CD4-positive, alpha-beta T cell treated with Interferon alpha-2 for 1 hour (primary cell): ENCODE data around the gene RND1.
A peak's percentile ranks its signal among the peaks of the same experiment; 100 is the strongest.
"Not testable (repeated sequence)": the region's sequence is repeated elsewhere in the genome, so short reads cannot be mapped to it uniquely, and the experiment has no call there.

Experiments used
- DNase-seq, 2 donors: peaks; one replicate each; pipeline ENCODE4 v3.0.0-alpha.2; 2020 to 2022

The RND1 gene

GRCh38 chr12:48865281-48866051 is at the start of gene RND1:
Gene RND1, minus strand, starts transcription at chr12:48865870. Its CDS starts 103 bp downstream, at chr12:48865767.
- DNase-seq: peak; percentile 86 to 92

- no peak for DNase-seq
Measured at GRCh38 chr12:48910196-48910595, 44.5 kb upstream of the RND1 start.

- DNase-seq: not testable (repeated sequence)
Measured at GRCh38 chr12:48909698-48910097, 44.0 kb upstream of the RND1 start.

GRCh38 chr12:48907245-48907644 is 41.6 kb upstream of the RND1 start:
- DNase-seq: no peak

- peak; percentile 84 to 91 for DNase-seq
Measured at GRCh38 chr12:48903982-48904411, 38.3 kb upstream of the RND1 start.

- no peak for DNase-seq
Measured at GRCh38 chr12:48903363-48903981, 37.8 kb upstream of the RND1 start.

GRCh38 chr12:48901278-48901677 is 35.6 kb upstream of the RND1 start:
- DNase-seq: no peak

- DNase-seq: no peak
Measured at GRCh38 chr12:48899651-48900050, 34.0 kb upstream of the RND1 start.

GRCh38 chr12:48894271-48894670 is 28.6 kb upstream of the RND1 start:
- no peak for DNase-seq

- peak; percentile 70 to 81 for DNase-seq
Measured at GRCh38 chr12:48890657-48891418, 25.2 kb upstream of the RND1 start.

GRCh38 chr12:48889679-48890078 is 24.0 kb upstream of the RND1 start:
- DNase-seq: no peak

- DNase-seq: no peak
Measured at GRCh38 chr12:48883305-48884161, 17.9 kb upstream of the RND1 start.

GRCh38 chr12:48882972-48883304 is 17.3 kb upstream of the RND1 start:
- no peak for DNase-seq

- no peak for DNase-seq
Measured at GRCh38 chr12:48882315-48882687, 16.6 kb upstream of the RND1 start.

GRCh38 chr12:48881686-48882314 is 16.1 kb upstream of the RND1 start:
- no peak for DNase-seq

GRCh38 chr12:48880647-48881046 is 15.0 kb upstream of the RND1 start:
- DNase-seq: no peak

GRCh38 chr12:48878548-48878947 is 12.9 kb upstream of the RND1 start:
- DNase-seq: no peak

GRCh38 chr12:48875944-48876515 is 10.4 kb upstream of the RND1 start:
- no peak for DNase-seq

GRCh38 chr12:48873534-48873933 is 7.9 kb upstream of the RND1 start:
- not testable (repeated sequence) for DNase-seq

GRCh38 chr12:48873096-48873495 is 7.4 kb upstream of the RND1 start:
- no peak for DNase-seq

GRCh38 chr12:48869191-48869590 is 3.5 kb upstream of the RND1 start:
- no peak for DNase-seq

GRCh38 chr12:48868451-48868850 is 2.8 kb upstream of the RND1 start:
- DNase-seq: no peak
